CD4-positive, alpha-beta T cell (primary cell): ENCODE measurements around the gene KCND2. TPM values are rescaled to one million over a fixed set of nuclear protein-coding genes. Genes with fewer than 3 reads are reported as not detected.

ENCODE experiments used
- ATAC-seq: fragments of 200-7000 bp; cut with Tn5 transposase; one replicate; pipeline ENCODE4 v1.10.0; 2022; ENCODE audit warnings: mild to moderate bottlenecking; ENCODE audit not compliant: poor library complexity
- CTCF ChIA-PET: fragments of 350-600 bp; sonication (Branson Sonifier 250); formaldehyde crosslinking; loops from one replicate; lab custom pipeline; 2021; ENCODE audit warnings: antibody characterized with exemption, inconsistent platforms; lab: Charles Lee
- POLR2A ChIA-PET: fragments of 350-600 bp; sonication (Branson Sonifier 250); formaldehyde crosslinking; loops from one replicate; lab custom pipeline; 2021; ENCODE audit warnings: antibody characterized with exemption, inconsistent platforms; lab: Charles Lee
- DNase-seq, 14 experiments: peaks; one replicate each; pipeline ENCODE4 v3.0.0-alpha.2; 2013 to 2020; ENCODE audit warnings: mixed read lengths in 2 of 14
- H3K27ac ChIP-seq, 2 donors: one replicate each; pipeline versions ENCODE4 v1.5.1 to v1.7.0; 2013; ENCODE audit warnings: low read length in 2 of 2, low read depth in 1 of 2, mild to moderate bottlenecking in 1 of 2
- H3K27me3 ChIP-seq, 2 experiments: 1 replicate in 1 of 2; 2 replicates in 1 of 2; pipeline versions ENCODE4 v1.6.1 to v1.7.0; 2013; ENCODE audit warnings: low read length in 2 of 2, control low read depth in 1 of 2, mild to moderate bottlenecking in 1 of 2, moderate library complexity in 1 of 2; ENCODE audit not compliant: insufficient read depth in 2 of 2, control insufficient read depth in 1 of 2
- H3K36me3 ChIP-seq: one replicate; pipeline ENCODE4 v1.6.1; 2013; ENCODE audit warnings: low read length, control low read depth; ENCODE audit not compliant: insufficient read depth
- H3K4me1 ChIP-seq: one replicate; pipeline ENCODE4 v1.6.1; 2013; ENCODE audit warnings: low read length, control low read depth; ENCODE audit not compliant: insufficient read depth
- H3K4me3 ChIP-seq: one replicate; pipeline ENCODE4 v1.5.1; 2013; ENCODE audit warnings: mild to moderate bottlenecking, low read length, moderate library complexity
- H3K9me3 ChIP-seq, 2 experiments: 1 replicate in 1 of 2; 2 replicates in 1 of 2; pipeline versions ENCODE4 v1.6.1 to v1.7.0; 2013; ENCODE audit warnings: low read length in 2 of 2, mild to moderate bottlenecking in 2 of 2, control low read depth in 1 of 2, moderate library complexity in 1 of 2; ENCODE audit not compliant: control insufficient read depth in 1 of 2, insufficient read depth in 1 of 2
- H3K27ac Mint-ChIP-seq: one replicate; pipeline ENCODE4 v1.8.0; 2020; ENCODE audit warnings: mixed read lengths
- H3K27me3 Mint-ChIP-seq: one replicate; pipeline ENCODE4 v1.8.0; 2021; ENCODE audit warnings: mixed read lengths
- H3K36me3 Mint-ChIP-seq: one replicate; pipeline ENCODE4 v1.8.0; 2021; ENCODE audit warnings: low read depth, mixed read lengths
- H3K4me1 Mint-ChIP-seq: one replicate; pipeline ENCODE4 v1.8.0; 2021; ENCODE audit warnings: low read depth, mixed read lengths
- H3K4me3 Mint-ChIP-seq: one replicate; pipeline ENCODE4 v1.8.0; 2020; ENCODE audit warnings: mild to moderate bottlenecking, mixed read lengths
- H3K9me3 Mint-ChIP-seq: one replicate; pipeline ENCODE4 v1.8.0; 2020; ENCODE audit warnings: mixed read lengths
- intact Hi-C, 2 experiments: fragments of 100-400 bp; cut with DNase I in 1 of 2; cut with micrococcal nuclease in 1 of 2; formaldehyde crosslinking; loops; one replicate each; pipeline versions ENCODE4 v1.15.1 to v1.9.0; 2023 to 2025; cut with DNase I, micrococcal nuclease
- total RNA-seq, 174 experiments: library from RNA in 2 of 174; stranded (reverse) in 2 of 174; gene quantifications; one replicate each; pipeline ENCODE4 v1.2.3 and lab custom pipeline; 2021 to 2026
- TF ChIP-seq, protein P1 (sequence below): fragments of 200-600 bp; IDR thresholded peaks from one replicate; pipeline ENCODE4 v1.8.0; 2022; ENCODE audit warnings: antibody characterized with exemption, mild to moderate bottlenecking

KCND2 gene
- total RNA-seq, 2 experiments from 2014 or later: not detected

GRCh38 chr7:120743128-120743527 is 470.2 kb downstream of the KCND2 start:
- H3K9me3 Mint-ChIP-seq: no peaks in the 10 kb centered on the region
- no peaks in the 10 kb centered on the region for H3K4me1 Mint-ChIP-seq
- Histone ChIP-seq H3K4me3 (no peak overlapping the region), H3K9me3 (no peaks in the 10 kb centered on the region), H3K27ac (no peak overlapping the region), H3K36me3 (no peaks in the 10 kb centered on the region), H3K4me1 (no peaks in the 10 kb centered on the region), H3K27me3 (no peaks in the 10 kb centered on the region)
- H3K4me3 Mint-ChIP-seq: no peak overlapping the region
- TF ChIP-seq, protein P1, sequence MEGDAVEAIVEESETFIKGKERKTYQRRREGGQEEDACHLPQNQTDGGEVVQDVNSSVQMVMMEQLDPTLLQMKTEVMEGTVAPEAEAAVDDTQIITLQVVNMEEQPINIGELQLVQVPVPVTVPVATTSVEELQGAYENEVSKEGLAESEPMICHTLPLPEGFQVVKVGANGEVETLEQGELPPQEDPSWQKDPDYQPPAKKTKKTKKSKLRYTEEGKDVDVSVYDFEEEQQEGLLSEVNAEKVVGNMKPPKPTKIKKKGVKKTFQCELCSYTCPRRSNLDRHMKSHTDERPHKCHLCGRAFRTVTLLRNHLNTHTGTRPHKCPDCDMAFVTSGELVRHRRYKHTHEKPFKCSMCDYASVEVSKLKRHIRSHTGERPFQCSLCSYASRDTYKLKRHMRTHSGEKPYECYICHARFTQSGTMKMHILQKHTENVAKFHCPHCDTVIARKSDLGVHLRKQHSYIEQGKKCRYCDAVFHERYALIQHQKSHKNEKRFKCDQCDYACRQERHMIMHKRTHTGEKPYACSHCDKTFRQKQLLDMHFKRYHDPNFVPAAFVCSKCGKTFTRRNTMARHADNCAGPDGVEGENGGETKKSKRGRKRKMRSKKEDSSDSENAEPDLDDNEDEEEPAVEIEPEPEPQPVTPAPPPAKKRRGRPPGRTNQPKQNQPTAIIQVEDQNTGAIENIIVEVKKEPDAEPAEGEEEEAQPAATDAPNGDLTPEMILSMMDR: no peak
- no peaks in the 10 kb centered on the region for H3K27me3 Mint-ChIP-seq
- H3K27ac Mint-ChIP-seq: no peak overlapping the region
- ATAC-seq: no peak
- DNase-seq: no peak
- ChIA-PET CTCF (no interaction called here), POLR2A (no interaction called here)
- no peaks in the 10 kb centered on the region for H3K36me3 Mint-ChIP-seq
- intact Hi-C loops: no loop called here

- H3K27me3 ChIP-seq: no peaks in the 10 kb centered on the region
- no peaks in the 10 kb centered on the region for H3K9me3 ChIP-seq
- no peak overlapping the region for H3K27ac ChIP-seq
- Mint-ChIP-seq H3K27me3 (peaks cover 3% of the 10 kb centered on the region), H3K9me3 (no peaks in the 10 kb centered on the region), H3K4me1 (no peaks in the 10 kb centered on the region), H3K36me3 (no peaks in the 10 kb centered on the region), H3K4me3 (no peak overlapping the region), H3K27ac (no peak overlapping the region)
- TF ChIP-seq, protein P1: no peak
- H3K4me1 ChIP-seq: no peaks in the 10 kb centered on the region
- DNase-seq (no peak), ATAC-seq (no peak)
- ChIA-PET POLR2A (no interaction called here), CTCF (no interaction called here)
- H3K36me3 ChIP-seq: no peaks in the 10 kb centered on the region
- intact Hi-C loops: no loop called here
- H3K4me3 ChIP-seq: no peak overlapping the region
Observed at GRCh38 chr7:120760050-120760449, 487.1 kb downstream of the KCND2 start.

DNA sequence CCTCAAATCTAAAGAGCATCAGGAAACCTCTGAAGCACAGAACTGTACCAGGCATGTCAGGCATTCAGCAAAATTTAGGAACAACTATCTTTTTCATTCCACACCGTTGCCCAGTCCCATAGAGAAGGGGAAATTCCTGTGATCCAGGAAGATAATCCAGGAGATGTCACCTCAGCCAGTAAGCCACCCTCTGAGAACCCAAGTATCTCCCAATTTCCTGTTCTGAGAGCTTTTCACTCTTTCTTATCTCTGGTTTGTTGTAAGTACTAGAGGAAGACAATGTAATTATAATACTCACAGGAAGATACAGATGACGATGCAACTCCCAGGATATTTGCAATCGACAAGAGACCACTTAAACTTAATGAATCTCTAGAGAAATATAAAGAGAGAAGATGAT is 487.9 kb downstream of the KCND2 start:
- Mint-ChIP-seq H3K4me3 (no peak overlapping the region), H3K4me1 (no peaks in the 10 kb centered on the region), H3K9me3 (no peaks in the 10 kb centered on the region), H3K36me3 (no peaks in the 10 kb centered on the region), H3K27me3 (peaks cover 3% of the 10 kb centered on the region), H3K27ac (no peak overlapping the region)
- H3K4me3 ChIP-seq: no peak overlapping the region
- no peaks in the 10 kb centered on the region for H3K9me3 ChIP-seq
- ATAC-seq (no peak), DNase-seq (no peak)
- TF ChIP-seq, protein P1: no peak
- no peak overlapping the region for H3K27ac ChIP-seq
- no peaks in the 10 kb centered on the region for H3K36me3 ChIP-seq
- ChIA-PET POLR2A (no interaction called here), CTCF (no interaction called here)
- intact Hi-C loops: no loop called here
- H3K27me3 ChIP-seq: no peaks in the 10 kb centered on the region
- H3K4me1 ChIP-seq: no peaks in the 10 kb centered on the region
